ENCODE data around the gene RPE. TPM values are rescaled to one million over a fixed set of nuclear protein-coding genes. Genes with fewer than 3 reads are reported as not detected.

Gene RPE
- polyA plus RNA-seq, 1 donor (not counting 4 experiments of a cell fraction or from before 2014, with no cell fraction given) = 69.6 TPM

- Histone ChIP-seq H3K79me2 (ENCODE audit: control insufficient read depth, insufficient read depth, low read length) (no peaks in the 10 kb centered on the region), H3K4me1 (ENCODE audit: control insufficient read depth, extremely low read depth, insufficient read depth, low read length) (peaks cover 4% of the 10 kb centered on the region), H3K9ac (ENCODE audit: control insufficient read depth, extremely low read depth, insufficient read depth, low read length) (no peak overlapping the region), H3K9me1 (ENCODE audit: control insufficient read depth, extremely low read depth, insufficient read depth, low read length) (no peaks in the 10 kb centered on the region), H4K20me1 (ENCODE audit: control insufficient read depth, extremely low read depth, insufficient read depth, low read length) (no peaks in the 10 kb centered on the region), H2AFZ (ENCODE audit: control insufficient read depth, low read length) (no peak overlapping the region), H3K27ac (ENCODE audit: control insufficient read depth, insufficient read depth, low read length) (no peak overlapping the region), H3K9me3 (ENCODE audit: control insufficient read depth, low read depth, low read length) (no peaks in the 10 kb centered on the region), H3K4me3 (ENCODE audit: control insufficient read depth in 2 of 3, extremely low read depth in 1 of 3, insufficient read depth in 2 of 3, low read depth in 1 of 3, low read length in 3 of 3) (no peak overlapping the region), H3K36me3 (ENCODE audit: control insufficient read depth in 2 of 2, extremely low read depth in 1 of 2, insufficient read depth in 2 of 2, low read length in 2 of 2) (no peaks in the 10 kb centered on the region), H3K27me3 (ENCODE audit: control insufficient read depth, extremely low read depth, insufficient read depth, low read length) (no peaks in the 10 kb centered on the region), H3K4me2 (ENCODE audit: control insufficient read depth, extremely low read depth, insufficient read depth, low read depth, low read length) (no peak overlapping the region)
- dilution Hi-C loops (cut with MboI; ENCODE audit: extremely low pct_ligation_motif_present, low sequenced_read_pairs) = no loop called here
- TF ChIP-seq EZH2 (IDR thresholded peaks at IDR 0.05; ENCODE audit: low read length) = no peak
- TF ChIP-seq, protein P1, sequence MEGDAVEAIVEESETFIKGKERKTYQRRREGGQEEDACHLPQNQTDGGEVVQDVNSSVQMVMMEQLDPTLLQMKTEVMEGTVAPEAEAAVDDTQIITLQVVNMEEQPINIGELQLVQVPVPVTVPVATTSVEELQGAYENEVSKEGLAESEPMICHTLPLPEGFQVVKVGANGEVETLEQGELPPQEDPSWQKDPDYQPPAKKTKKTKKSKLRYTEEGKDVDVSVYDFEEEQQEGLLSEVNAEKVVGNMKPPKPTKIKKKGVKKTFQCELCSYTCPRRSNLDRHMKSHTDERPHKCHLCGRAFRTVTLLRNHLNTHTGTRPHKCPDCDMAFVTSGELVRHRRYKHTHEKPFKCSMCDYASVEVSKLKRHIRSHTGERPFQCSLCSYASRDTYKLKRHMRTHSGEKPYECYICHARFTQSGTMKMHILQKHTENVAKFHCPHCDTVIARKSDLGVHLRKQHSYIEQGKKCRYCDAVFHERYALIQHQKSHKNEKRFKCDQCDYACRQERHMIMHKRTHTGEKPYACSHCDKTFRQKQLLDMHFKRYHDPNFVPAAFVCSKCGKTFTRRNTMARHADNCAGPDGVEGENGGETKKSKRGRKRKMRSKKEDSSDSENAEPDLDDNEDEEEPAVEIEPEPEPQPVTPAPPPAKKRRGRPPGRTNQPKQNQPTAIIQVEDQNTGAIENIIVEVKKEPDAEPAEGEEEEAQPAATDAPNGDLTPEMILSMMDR (optimal IDR thresholded peaks at IDR 0.05 in 1 of 3, IDR thresholded peaks at IDR 0.05 in 1 of 3, conservative IDR thresholded peaks at IDR 0.05 in 1 of 3; ENCODE audit: extremely low read depth in 1 of 3, insufficient read depth in 2 of 3, low read length in 3 of 3) = no peak
- FAIRE-seq = no peak
- no peak for DNase-seq (ENCODE audit: low read depth, low spot score)
Measured at GRCh38 chr2:209973328-209973727, 29.1 kb upstream of the RPE start.

DNA sequence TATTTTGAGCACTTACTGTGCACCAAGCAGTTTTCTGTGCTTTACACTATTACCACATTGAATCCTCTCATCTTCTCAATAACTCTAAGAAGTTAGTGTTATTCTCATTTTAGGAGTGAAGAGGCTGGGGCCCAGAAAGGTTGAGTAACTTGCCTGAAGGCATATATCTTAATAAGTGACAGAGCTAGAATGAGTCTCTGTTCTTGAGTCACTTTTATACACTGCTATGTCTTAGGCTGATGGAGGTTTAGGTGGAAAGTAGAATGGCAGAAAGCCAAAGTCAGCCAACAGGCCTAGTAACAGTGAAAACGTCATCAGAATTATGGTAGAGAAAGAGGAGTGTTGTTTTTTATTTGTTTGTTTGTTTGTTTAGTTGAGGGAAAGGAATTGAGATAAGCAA, 27.9 kb upstream of the RPE start:
- H3K79me2 ChIP-seq (ENCODE audit: control insufficient read depth, insufficient read depth, low read length) = no peaks in the 10 kb centered on the region
- DNase-seq (ENCODE audit: low read depth, low spot score) = peak; percentile 23

More for the DNA sequence above, 27.9 kb upstream of the RPE start:
- H3K4me3 ChIP-seq (ENCODE audit: control insufficient read depth in 2 of 3, extremely low read depth in 1 of 3, insufficient read depth in 2 of 3, low read depth in 1 of 3, low read length in 3 of 3) = no peak overlapping the region
- H3K36me3 ChIP-seq (ENCODE audit: control insufficient read depth in 2 of 2, extremely low read depth in 1 of 2, insufficient read depth in 2 of 2, low read length in 2 of 2) = no peaks in the 10 kb centered on the region
- H2AFZ ChIP-seq (ENCODE audit: control insufficient read depth, low read length) = no peak overlapping the region
- no peaks in the 10 kb centered on the region for H3K9me1 ChIP-seq (ENCODE audit: control insufficient read depth, extremely low read depth, insufficient read depth, low read length)
- no peak overlapping the region for H3K4me2 ChIP-seq (ENCODE audit: control insufficient read depth, extremely low read depth, insufficient read depth, low read depth, low read length)
- peaks cover 4% of the 10 kb centered on the region for H3K4me1 ChIP-seq (ENCODE audit: control insufficient read depth, extremely low read depth, insufficient read depth, low read length)
- H3K27ac ChIP-seq (ENCODE audit: control insufficient read depth, insufficient read depth, low read length) = no peak overlapping the region
- no peaks in the 10 kb centered on the region for H3K27me3 ChIP-seq (ENCODE audit: control insufficient read depth, extremely low read depth, insufficient read depth, low read length)
- H4K20me1 ChIP-seq (ENCODE audit: control insufficient read depth, extremely low read depth, insufficient read depth, low read length) = no peaks in the 10 kb centered on the region
- TF ChIP-seq EZH2 (IDR thresholded peaks at IDR 0.05; ENCODE audit: low read length) = no peak
- TF ChIP-seq, protein P1 (optimal IDR thresholded peaks at IDR 0.05 in 1 of 3, IDR thresholded peaks at IDR 0.05 in 1 of 3, conservative IDR thresholded peaks at IDR 0.05 in 1 of 3; ENCODE audit: extremely low read depth in 1 of 3, insufficient read depth in 2 of 3, low read length in 3 of 3) = no peak
- H3K9ac ChIP-seq (ENCODE audit: control insufficient read depth, extremely low read depth, insufficient read depth, low read length) = no peak overlapping the region
- dilution Hi-C loops (cut with MboI; ENCODE audit: extremely low pct_ligation_motif_present, low sequenced_read_pairs) = no loop called here
- FAIRE-seq = no peak
- no peaks in the 10 kb centered on the region for H3K9me3 ChIP-seq (ENCODE audit: control insufficient read depth, low read depth, low read length)
